ENCODE measurements around the gene TEX12.
"Not testable (repeated sequence)": the region's sequence is repeated elsewhere in the genome, so short reads cannot be mapped to it uniquely, and the experiment has no call there.

TEX12 gene, protein sequence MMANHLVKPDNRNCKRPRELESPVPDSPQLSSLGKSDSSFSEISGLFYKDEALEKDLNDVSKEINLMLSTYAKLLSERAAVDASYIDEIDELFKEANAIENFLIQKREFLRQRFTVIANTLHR

DNA sequence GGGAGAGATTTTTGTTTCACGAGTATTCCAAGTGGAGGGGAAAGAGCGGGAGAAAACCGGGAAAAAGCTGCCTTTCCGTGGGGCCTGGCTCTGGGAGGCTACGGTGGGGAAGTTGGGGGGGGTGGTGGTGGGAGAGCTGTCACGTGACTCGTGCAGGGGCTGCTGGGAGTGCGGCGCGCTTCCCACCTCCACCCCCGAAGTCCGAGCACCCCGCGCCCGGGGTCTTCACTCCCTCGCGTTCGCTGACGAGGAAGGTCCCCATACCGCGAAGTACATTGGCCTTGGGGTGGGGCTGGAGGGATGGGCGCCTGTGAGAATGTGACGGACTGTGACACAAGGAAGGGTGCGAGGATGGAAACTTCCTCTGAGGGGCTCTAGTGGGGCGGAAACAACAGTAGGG is at the start of gene TEX12:
TSS of gene TEX12 (plus strand) at position 228 of the 400 bp plus-strand sequence. CDS start 1,897 bp downstream, outside the sequence.
- no peak for DNase-seq

DNA sequence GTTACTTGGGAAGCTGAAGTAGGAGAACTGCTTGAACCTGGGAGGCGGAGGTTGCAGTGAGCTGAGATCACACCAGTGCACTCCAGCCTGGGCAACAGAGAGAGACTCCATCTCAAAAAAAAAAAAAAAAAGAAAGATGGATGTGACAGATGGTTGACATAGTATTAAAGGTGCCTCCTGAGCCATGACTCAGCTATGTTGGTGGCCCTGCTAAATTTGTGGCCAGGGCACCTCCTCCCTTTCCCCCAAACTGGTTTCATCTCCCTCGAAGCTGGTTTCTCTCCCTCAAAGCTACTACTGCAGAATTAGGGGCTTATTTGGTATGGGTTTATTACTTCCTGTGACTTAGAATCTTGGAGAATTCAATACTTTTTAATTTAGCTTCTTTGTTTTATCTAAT is 49.0 kb upstream of the TEX12 start:
- no peak for DNase-seq

DNA sequence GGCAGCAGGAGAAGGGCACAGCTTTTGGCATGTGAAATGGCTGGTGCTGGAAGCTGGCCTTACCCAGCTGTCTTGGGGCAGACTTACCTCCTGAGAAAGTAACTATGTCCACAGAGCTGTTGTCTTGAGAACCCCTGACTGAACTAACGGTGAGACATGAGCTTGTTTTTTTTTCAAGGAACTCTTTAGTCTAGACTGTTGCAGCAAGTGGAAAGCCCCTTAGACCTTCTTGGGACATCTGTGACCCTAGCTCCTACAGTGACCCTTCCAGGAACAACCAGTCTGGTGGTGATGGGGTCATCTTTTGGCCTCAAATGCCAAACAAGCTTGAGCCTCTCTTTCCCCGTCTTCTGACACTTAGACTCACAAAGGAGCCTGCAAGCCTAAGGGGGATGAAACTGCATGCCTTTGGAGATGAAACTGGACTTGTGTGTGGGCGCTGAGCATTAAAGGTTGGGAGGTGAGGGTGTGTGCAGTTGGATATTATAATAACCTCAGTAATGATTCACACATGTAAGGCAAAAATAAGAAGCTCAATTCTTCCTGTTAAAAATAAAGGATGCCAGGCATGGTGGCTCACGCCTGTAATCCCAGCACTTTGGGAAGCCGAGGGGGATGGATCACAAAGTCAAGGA is 45.1 kb upstream of the TEX12 start:
- no peak for DNase-seq

DNA sequence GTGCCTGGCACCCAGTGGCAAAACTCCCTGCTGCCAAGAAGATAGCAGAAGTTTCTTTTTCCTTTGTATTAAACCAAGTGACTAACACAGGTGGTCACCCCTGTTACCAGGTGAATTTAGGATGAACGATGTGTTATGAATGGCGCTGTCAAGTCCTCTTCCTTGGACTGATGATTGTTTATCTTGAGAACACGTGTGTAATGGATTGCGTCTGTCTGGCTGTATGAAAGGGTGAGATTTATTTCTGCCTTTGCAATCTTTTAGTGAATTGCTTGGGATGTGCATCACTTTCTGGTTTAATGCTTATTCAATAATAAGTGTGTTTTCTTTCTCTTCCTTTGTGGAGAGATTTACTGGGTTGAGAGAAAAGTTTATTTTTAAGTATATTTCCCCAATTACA is 44.0 kb upstream of the TEX12 start:
- DNase-seq: no peak

DNA sequence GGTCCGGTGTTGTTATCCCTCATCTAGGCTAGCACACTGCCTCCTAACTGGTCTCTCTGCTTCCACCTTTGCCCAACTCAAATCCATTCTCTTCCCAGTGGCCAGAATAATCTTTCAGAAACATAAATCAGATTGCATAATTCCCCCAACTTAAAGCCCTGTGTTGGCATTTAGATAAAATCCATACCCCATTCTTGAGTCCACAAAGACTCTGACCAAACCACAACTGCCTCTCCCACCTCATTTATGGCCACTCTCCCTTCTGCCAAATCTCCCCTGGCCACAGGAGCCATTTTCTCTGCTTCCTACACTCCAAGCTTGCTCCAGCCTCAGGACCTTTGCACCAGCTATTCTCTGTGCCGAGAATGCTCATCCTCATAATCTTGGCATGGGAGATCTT is 40.1 kb upstream of the TEX12 start:
- no peak for DNase-seq

DNA sequence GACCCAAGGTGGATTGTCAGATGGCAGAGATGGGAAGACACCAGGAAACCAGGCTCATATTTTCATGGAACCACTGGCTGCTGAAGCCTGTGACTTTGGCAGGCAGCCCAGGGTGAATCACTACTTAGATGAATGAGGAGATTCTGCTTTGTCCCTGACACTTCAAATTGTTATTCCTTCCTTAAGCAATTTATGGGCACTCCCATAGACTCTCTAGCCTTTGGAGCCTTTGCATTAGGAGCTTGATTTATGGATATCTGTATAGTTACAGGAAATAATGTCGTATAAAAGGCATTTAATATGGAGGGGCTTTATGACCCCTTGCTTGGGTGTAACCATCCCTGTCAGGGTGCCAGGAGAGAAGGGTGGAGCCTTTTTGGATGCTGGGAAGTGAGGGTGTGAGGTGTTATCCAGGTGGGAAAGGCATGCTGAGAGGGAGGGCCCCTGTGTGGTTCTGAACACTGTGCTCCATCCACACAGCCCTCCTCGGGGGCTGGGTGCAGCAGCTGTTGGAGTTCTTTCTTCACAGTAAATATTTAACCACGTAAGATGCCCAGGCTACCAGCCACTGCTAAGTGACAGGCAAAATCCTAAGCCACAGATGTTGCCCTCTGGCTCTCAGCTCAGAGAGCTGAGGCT is 38.6 kb upstream of the TEX12 start:
- DNase-seq: no peak

DNA sequence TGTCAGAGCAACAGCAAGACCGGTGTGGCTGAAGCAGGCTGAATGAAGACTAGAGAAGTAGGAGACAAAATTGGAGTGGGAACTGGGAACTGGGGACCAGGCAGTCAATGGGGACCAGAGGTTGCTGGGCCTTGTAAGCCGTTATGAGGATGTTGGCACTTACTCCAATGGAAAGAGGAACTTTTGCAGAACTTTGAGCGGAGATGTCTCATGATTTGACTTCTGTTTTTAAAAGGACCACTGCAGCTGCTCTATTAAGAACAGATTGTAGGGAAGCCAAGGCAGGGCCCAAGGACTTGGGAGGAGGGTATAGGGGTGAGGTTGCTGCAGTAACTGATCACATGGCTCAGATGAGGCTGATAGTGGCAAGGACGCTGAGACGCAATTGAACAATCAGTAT is 37.5 kb upstream of the TEX12 start:
- no peak for DNase-seq

DNA sequence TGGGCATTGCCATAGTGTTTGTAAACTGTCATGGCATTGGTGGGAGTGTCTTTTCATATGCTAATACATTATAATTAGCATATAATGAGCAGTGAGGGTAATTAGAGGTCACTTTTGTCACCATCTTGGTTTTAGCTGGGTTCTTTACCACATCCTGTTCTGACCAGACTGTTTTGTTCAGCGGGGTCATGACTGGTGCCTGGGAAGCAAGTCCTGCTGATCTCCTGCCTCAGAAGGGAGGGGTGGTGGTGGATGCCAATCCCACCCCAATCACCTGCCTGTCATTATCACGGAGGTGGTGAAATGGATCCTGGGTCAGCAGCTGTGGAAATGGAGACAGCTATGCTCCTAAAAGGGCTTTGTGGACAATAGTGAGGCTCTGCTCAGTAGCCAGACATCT is 34.4 kb upstream of the TEX12 start:
- DNase-seq: no peak

DNA sequence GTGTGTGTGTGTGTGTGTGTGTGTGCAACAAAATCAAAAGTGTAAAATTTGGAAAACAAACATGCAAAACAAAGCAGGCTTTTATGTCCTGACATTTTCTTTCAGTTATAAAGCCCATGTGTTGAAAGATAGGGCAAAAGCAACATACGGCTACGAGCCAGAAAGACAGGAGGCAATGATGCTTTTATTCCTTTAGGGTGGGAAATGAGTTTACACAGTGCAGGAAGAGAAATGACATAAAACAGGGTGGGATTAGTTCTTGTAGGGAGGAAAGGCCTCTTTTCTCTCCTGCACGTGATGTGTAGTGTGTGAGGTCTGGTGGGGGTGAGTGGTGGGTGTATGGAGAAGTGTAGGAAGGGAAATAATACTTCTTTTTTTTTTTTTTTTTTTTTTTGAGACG is 32.7 kb upstream of the TEX12 start:
- DNase-seq: no peak

DNA sequence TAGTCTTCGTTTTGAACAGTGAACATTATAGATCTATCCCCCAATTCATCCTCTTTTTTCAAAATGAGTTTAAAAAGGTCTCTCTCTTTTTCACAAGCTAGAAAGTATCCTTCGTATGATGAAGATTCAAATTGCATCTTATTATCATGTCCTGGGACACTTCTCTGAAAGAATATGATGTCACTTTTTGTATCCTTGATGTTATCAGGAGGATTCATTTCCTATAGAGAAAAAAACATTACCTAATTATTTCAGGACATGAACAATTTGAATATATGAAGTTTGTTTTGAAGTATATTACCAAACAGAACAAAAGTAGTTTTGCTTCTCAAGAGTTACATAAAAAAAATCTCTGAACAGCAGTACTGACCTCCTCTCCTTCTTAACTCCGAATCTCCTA is 23.6 kb upstream of the TEX12 start:
- no peak for DNase-seq

DNA sequence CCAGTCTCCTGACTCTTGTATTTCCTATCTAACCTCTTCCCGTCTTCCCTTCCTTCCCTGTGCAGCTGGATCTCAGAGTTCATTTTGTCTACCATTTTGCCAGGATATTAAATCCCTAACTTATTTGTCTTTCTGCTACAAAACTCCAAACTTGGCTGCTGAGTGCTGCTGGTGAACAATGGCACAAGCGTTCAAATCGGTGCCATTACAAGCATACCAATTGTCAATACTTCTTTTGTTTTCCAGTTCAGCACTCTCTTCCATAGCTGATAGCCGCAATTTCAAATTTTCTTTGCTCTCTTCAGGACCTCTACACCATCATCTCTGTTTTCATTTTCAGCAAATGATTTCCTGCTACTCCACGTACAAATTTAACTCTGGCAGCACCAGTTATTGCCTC is 16.7 kb upstream of the TEX12 start:
- DNase-seq: no peak

DNA sequence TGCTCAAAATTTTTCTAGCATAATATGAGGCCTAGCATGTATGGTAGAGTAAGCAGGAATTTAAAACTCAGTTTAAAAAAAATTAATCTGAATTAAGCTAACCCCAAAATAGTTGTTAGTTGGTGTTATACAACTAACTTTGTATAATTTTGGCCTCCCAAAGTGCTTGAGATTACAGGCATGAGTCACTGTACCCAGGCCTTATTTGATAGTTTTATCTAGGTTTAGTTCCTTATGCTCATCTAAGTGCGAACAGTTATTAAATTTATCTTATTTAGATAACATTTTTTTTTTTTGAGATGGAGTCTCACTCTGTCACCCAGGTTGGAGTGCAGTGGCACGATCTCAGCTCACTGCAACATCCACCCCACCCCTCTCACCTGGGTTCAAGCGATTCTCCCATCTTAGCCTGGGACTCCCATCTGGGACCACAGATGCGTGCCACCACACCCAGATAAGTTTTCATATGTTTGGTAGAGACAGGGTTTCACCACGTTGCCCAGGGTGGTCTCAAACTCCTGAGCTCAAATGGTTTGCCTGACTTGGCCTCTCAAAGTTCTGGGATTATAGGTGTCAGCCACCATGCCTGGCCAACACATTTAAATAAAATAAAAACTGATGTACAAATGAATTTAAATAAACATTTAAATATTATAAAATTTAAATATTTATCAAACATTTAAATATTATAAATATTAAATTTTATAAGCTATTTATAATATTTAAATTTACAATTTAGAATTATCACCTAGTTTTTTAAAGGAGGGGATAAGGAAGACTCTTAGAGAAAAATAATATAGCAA is 10.8 kb upstream of the TEX12 start:
- no peak for DNase-seq

DNA sequence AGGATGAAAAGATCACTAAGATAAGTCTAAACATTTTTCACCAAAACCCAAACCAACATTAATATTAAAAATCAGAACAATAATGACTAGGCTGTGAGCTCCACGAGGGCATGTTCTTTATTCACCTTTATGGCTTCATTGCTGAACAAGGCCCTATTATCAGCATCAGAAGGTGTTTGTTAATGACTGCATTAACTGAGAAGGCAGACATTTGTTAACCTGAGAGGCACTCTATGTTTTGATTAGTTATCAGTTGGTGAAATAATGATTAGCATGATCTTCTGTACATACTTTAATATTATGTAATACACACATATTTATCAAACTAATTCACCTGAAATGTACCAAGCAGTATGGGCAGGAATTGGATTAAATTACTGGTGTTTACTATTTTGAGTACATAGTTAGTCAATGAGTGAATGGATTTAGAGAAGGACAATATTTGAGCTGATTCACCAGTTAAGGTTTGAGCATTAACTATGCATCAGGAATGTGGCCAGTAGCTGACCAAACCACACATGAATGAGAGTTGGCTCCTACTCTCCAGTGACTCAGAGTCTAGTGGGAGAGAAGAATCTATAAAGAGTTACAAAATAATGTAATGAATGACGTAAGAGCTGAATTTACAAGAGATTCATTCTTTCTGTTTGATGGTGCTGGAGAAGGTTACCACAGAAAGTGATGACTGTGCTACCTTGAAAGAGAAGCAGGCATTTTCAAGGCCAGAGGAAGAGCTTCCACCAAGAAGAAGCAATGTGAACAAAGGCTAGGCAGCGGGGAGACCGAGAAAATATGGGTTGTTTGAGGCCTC is 10.0 kb upstream of the TEX12 start:
- no peak for DNase-seq

DNA sequence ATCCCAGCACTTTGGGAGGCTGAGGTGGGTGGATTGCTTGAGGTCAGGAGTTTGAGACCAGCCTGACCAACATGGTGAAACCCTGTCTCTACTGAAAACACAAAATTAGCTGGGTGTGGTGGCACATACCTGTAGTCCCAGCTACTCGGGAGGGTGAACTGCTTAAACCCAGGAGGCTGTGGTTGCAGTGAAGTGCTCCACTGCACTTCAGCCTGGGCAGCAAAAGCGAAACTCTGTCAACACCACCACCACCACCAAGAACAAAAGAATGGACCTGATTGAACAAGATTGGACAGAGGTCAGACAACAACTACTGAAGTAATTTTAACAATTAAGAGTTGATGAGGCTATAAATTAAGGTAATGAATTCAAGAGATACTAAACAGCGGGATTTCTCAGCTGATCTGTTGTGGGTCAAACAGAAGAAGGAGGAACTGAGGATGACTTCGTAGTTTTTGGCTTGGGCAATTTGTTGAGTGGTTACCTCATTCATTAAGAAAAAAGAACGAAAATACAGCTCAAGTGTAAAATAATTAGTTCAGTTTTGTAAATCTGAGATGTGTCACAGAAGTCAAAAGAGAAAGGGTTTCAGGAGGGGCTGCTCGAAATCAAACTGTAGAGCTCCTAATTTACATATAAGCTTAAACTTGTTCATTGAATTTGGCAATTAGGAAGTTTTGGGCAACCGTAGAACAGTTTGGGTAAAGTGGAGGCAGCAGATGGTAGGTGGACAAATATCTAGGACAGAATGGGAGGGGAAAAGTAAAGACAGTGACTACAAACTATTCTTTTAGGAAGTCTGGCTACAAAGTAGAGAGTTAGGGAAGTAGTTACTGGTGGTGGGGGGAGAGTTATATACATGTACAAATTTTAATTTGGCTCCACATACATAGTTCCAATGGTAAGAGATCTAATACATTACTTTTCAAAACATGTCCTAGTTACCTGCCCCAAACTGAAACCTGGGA is 7.8 kb upstream of the TEX12 start:
- DNase-seq: no peak

DNA sequence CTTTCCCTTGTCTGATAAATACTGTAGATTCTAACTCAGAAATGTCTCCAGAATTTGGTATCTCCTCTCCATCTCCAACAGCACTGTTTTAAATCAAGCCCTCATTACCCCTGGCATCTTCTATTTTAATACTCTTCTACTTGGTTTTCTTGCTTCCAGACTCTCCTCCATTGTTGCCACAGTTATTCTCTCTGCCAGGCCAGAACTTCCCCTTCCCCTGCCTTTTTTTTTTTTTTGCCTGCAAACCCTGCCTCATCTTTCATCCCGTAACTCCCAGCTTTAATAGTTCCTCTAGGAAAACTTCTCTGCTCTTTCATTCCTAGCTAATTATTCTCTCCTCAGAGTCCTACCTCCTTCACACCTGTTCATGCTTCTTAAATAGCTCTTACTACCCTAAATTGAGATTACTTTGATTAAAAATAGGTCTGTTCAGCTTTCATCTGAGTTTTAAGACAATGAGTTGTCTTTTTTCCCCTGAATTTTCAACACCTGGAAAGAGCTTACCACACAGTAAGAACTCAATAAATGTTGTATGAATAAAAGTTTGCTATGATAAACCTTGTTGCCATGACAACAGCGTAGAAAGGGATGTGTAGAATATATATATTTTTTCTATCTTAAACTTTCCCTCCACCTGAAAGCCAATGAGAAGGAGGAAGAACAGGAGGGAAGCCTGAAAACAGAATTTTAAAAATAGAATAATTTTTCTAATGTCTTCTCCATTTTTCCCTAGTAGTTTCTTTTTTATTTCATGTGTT is 6.9 kb upstream of the TEX12 start:
- DNase-seq: no peak

DNA sequence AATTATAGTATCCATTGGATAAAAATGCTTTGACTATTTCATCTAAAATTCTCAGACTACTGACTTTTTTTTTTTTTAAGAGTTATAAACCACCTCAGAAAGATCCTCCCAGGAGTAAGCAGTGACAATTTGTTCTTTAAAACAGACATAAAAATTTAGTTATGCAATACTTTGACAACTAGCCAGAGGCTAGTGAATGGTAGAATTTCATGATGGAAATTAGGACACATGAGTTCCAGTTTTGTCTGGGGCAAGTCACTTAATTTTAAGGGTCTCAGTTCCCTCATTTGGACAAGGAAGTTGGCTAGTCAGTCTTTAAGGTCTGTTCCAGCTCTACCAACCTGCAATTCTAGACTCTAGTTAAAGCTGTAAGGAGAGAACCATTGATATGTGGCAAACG is 6.2 kb upstream of the TEX12 start:
- no peak for DNase-seq

DNA sequence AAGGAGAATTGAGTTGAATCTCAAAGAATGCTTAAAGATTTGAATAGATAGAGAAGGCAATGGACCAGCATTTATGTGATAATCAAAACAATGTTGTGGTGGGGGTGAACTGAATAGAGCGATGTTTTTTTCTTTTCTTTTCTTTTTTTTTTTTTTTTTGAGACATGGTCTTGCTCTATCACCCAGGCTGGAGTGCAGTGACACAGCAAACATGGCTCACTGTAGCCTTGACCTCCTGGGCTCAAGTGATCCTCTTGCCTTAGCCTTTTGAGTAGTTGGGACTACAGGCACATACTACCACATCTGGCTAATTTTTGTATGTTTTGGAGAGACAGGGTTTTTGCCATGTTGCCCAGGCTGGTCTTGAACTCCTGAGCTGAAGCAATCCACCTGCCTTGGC is 5.0 kb upstream of the TEX12 start:
- DNase-seq: not testable (repeated sequence)

DNA sequence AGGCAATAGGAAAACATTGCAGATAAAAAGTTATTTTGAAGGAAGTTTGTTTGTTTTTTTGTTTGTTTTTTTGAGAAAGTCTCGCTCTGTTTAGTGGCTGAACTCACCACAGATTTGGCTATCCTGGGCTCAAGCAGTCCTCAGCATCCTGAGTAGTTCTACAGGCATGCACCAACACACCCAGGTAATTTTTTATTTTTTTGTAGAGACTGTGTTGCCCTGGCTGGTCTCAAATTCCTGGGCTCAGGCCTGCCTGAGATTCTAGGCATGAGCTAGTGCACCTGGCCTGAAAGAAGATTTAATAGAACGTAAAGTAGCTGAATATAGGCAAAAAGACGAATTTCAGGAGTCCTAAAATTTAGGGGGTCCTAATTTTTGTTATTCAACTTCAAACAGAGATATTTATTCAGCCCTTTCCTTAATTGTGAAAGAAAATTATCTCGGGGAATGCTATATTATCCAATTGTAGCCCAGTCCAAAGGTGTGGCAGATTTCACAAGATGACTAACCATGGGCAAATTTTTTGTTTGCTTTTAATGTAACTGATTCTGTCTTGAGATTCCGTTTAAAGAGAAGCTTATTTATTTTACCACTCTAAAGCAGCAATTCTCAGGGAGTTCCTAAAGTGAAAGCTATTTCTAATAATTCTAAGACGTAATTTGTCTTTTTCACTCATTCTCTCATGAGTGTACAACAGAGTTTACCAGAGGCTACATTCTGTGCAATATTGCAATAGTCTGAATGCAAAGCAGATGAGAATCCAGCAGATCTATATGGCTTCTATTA is 4.2 kb upstream of the TEX12 start:
- DNase-seq: no peak

DNA sequence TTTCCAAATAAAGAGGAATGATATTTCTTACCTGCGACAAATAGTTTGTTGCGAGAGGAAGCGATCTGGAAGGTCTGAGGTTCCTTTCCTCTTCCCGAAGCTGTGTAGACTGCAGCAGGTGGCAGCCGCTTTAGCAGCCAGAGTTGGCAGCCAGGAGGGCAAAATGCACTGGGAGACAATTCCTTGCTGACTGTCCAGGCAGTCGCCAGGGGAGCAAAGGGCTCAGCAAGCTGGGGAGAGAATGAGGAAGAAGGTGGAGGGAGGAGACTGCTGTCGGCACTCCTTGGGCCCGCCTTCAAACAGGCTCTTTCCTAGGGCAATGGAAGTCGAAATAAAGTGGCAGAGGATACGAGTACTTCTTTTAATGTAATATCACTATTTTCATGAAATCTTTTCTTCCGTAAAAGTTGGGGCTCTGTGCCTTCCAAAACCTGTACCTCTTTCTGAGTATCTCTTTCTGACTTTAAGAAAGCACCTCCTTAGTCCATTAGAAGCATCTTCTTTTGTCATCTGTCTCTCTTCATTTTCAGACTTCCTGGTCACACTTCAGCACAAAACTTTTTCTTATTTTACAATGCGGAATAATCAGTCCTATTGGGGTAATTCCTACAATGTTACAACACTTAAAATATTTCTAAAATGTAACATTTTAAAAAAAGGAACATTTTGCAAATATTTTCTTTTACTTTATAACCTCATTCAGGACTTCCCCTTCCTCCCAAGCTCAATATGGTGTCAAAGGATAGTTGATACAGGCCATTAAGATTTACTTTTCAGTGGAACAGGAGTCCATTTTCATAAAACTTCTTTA is 3.1 kb upstream of the TEX12 start, which contains the start of gene IL18:
TSS of gene IL18 (minus strand) at position 220 of the 811 bp plus-strand sequence. CDS start 9,041 bp downstream, outside the sequence.
- DNase-seq: no peak
